LNCaP clone FGC (cell line): ENCODE results near the gene KIAA0753.
A peak's percentile ranks its signal among the peaks of the same experiment; 100 is the strongest.

ENCODE experiments used
- DNase-seq: peaks from one replicate; pipeline ENCODE4 v3.0.0-alpha.2; 2011; ENCODE audit warnings: low read depth
- H3K4me3 ChIP-seq: 2 replicates; pipeline ENCODE4 v1.5.1; 2011; ENCODE audit warnings: mild to moderate bottlenecking, low read depth, low read length, control low read depth
- CTCF ChIP-seq: IDR thresholded peaks from 2 replicates; pipeline ENCODE4 v1.5.1; 2012; ENCODE audit warnings: mild to moderate bottlenecking; ENCODE audit not compliant: control insufficient read depth, insufficient read depth; ENCODE audit errors: extremely low read depth

The KIAA0753 gene

DNA sequence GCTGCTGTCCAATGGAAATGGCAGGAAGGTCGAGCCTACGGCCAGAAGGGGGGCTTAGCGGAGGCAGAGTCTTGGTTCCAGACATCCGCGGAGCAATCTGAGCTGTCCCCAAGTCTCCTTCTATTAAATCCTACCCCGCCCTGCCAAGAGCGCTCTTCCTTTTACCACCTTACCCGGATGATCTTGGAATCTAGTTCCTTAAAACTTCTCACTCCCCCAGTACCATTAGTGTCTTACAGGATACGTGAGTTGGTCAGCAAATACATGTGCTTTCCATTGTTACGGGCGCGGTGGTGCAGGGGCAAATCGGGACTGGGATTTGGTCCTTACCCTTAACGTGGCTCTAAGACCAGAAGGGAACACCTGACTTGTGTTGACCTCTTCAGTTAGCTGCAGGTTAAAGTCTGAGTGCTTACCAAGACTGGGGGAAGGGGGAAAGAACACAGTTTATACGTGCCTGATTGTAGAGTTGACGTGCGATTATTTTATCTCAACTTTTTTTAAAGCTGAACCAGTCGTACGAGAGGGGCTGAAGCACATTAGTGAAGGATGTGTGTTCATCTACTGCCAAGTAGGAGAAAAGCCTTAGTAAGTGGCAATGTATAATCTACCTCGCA lies 844 bp upstream of the KIAA0753 start:
- no peak for TF ChIP-seq CTCF
- no peak for DNase-seq

DNA sequence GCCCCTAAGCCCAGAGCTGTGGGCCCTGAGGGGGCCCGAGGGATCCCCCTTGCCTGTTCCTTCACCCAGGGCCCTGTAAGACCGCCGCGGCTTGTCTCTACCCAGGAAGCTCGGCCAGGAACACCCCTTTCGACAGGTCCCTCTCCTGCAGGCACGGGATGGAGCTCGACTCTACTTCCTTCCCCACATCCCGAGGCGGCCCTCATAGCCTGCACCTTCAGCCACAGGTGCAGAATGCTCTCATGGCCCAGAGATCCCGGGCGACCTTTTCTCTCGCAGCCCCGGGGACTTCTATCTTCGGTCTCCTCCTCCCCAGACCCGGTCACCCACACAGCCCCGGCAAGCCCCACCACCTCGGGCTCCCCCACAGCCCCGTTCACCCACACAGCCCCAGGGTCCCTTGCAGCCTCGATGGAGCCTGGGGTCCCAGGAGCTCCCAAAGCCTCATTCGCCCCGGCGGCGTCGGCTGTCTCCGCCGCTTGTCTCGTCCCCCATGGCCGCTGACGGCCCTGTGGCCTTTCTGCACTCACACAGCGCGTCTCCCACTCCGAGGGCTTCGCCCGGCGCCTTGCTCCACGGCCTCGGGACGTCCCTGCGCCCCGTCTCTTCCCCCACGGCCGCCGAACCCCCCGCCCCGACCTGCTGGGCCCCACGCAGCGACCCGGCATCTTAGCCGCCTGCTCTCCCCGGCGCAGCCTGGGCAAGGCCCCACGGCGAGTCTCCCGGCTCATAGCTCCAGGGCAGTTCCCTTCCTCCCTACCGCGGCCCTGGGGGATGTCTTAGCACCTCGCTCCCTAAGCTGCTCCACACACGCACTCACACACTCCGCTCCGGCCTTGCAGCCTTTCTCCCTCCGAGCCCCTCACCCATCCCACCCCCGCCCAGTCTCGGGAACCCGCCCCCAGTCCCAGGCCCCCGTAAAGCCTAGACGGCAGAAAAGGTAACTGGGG lies 650 bp downstream of the KIAA0753 start:
- H3K4me3 ChIP-seq = peak overlapping the region; percentile 93
- no peak for DNase-seq
- no peak for TF ChIP-seq CTCF

More for the DNA sequence above, 844 bp upstream of the KIAA0753 start:
- peak overlapping the region; percentile 93 for H3K4me3 ChIP-seq

GRCh38 chr17:6639014-6639585 lies 1.4 kb downstream of the KIAA0753 start:
- no peak for TF ChIP-seq CTCF
- H3K4me3 ChIP-seq = peak overlapping the region; percentile 93
- DNase-seq = no peak

- no peak for DNase-seq
- peak overlapping the region; percentile 93 for H3K4me3 ChIP-seq
- TF ChIP-seq CTCF = no peak
Observed at GRCh38 chr17:6638046-6638908, 2.2 kb downstream of the KIAA0753 start.

- DNase-seq = no peak
- H3K4me3 ChIP-seq = no peak overlapping the region
- TF ChIP-seq CTCF = no peak
Observed at GRCh38 chr17:6637458-6637840, 3.1 kb downstream of the KIAA0753 start.
